ENCODE data around the gene SNPH. TPM values are rescaled to one million over a fixed set of nuclear protein-coding genes. Genes with fewer than 3 reads are reported as not detected.

Gene SNPH
- total and polyA plus RNA-seq, 7 donors, result 1.0 to 9.3 (median 3.7) TPM

DNA sequence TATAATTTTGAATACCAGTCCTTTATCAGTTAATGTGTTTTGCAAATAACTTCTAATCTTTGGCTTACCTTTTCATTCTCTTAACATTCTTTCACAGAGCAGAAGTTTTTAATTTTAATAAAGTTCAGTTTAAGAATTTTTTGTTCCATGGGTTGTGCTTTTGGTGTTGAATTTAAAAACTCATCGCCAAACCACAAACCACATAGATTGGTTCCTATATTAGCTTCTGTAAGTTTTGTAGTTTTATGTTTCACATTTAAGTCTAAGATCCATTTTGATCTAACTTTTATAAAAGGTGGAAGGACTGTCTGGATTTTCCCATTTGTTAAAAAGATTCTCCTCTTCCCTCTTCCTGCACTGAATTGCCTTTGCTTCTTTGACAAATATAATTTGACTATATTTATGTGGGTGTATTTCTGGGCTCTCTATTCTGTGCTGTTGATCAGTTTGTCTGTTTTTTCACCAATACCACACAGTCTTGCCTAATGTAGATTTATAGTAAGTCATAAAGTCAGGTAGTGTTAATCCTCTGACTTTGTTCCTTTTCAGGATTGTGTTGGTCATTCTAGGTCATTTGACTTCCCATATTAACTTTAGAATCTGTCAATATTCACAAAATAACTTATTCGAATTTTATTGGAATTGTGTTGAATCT, 80.3 kb downstream of the SNPH start:
- no peaks in the 10 kb centered on the region for H3K9me3 ChIP-seq
- H3K27ac ChIP-seq, result no peak overlapping the region
- no peaks in the 10 kb centered on the region for H3K27me3 ChIP-seq (ENCODE audit: insufficient read depth in 3 of 3, low read length in 2 of 3)
- DNase-seq (no peak), ATAC-seq (no peak)
- intact Hi-C loops (cut with DNase I), result no loop called here
- peaks cover 0 to 8% of the 10 kb centered on the region in 2 donors for H3K36me3 ChIP-seq (ENCODE audit: insufficient read depth in 1 of 2, low read depth in 1 of 2)
- TF ChIP-seq CTCF (IDR thresholded peaks at IDR 0.05), result no peak
- no peak overlapping the region for H3K4me3 ChIP-seq
- 91 to 98% (median 94%) methylated on average over 2 of the region's 2 CpGs for WGBS, 3 donors
- peaks cover 5% of the 10 kb centered on the region for H3K4me1 ChIP-seq

GRCh38 chr20:1353956-1354355, 87.9 kb downstream of the SNPH start:
- H3K4me1 ChIP-seq, result no peaks in the 10 kb centered on the region
- H3K27ac ChIP-seq, result no peak overlapping the region
- H3K9me3 ChIP-seq, result no peaks in the 10 kb centered on the region
- no peaks in the 10 kb centered on the region for H3K27me3 ChIP-seq (ENCODE audit: insufficient read depth in 3 of 3, low read length in 2 of 3)
- no peak for DNase-seq
- ATAC-seq, result no peak
- no peak for TF ChIP-seq CTCF (IDR thresholded peaks at IDR 0.05)
- intact Hi-C loops (cut with DNase I), result no loop called here
- no peak overlapping the region for H3K4me3 ChIP-seq
- peaks cover 0 to 20% of the 10 kb centered on the region in 2 donors for H3K36me3 ChIP-seq (ENCODE audit: insufficient read depth in 1 of 2, low read depth in 1 of 2)

- ATAC-seq (no peak), DNase-seq (no peak)
- intact Hi-C loops (cut with DNase I), result no loop called here
- no peak overlapping the region for H3K27ac ChIP-seq
- TF ChIP-seq CTCF (IDR thresholded peaks at IDR 0.05), result no peak
- peaks cover 0 to 22% of the 10 kb centered on the region in 2 donors for H3K36me3 ChIP-seq (ENCODE audit: insufficient read depth in 1 of 2, low read depth in 1 of 2)
- no peaks in the 10 kb centered on the region for H3K9me3 ChIP-seq
- no peaks in the 10 kb centered on the region for H3K27me3 ChIP-seq (ENCODE audit: insufficient read depth in 3 of 3, low read length in 2 of 3)
- H3K4me3 ChIP-seq, result no peak overlapping the region
- WGBS, 3 donors, result 94 to 96% (median 95%) methylated on average over 9 of the region's 9 CpGs
- no peaks in the 10 kb centered on the region for H3K4me1 ChIP-seq
These were observed 92.0 kb downstream of the SNPH start for GRCh38 chr20:1357921-1358671.

Other genes starting within 250 kb of the SNPH start
- 100 to 1,000 TPM; 137 to 159 (median 144) TPM for gene PSMF1, start 147.7 kb upstream of the SNPH start, total RNA-seq
- gene PSMF1, start 147.7 kb upstream of the SNPH start, polyA plus RNA-seq, result 100 to 1,000 TPM in 1 of 3 donors, 10 to 100 TPM in 2; 81.0 to 129 (median 89.8) TPM
- gene TMEM74B, start 81.3 kb upstream of the SNPH start, total RNA-seq, result 1 to 10 TPM in 1 of 4 donors, under 1 TPM in 3; 0.22 to 2.1 (median 0.57) TPM
- gene TMEM74B, start 81.3 kb upstream of the SNPH start, polyA plus RNA-seq, result 1 to 10 TPM in 1 of 3 donors, under 1 TPM in 2; 0.53 to 1.1 (median 0.67) TPM
- under 1 TPM in 3 of 4 donors, not detected in 1; 0.15 to 0.32 (median 0.24) TPM for gene C20orf202, start 62.8 kb upstream of the SNPH start, total RNA-seq
- under 1 TPM; 0.05 to 0.10 (median 0.09) TPM for gene C20orf202, start 62.8 kb upstream of the SNPH start, polyA plus RNA-seq
- gene RAD21L1, start 40.2 kb upstream of the SNPH start, total RNA-seq, result not detected
- not detected for gene RAD21L1, start 40.2 kb upstream of the SNPH start, polyA plus RNA-seq
- 1 to 10 TPM; 1.6 to 3.2 (median 1.9) TPM for gene SDCBP2, start 62.8 kb downstream of the SNPH start, total RNA-seq
- 10 to 100 TPM in 1 of 3 donors, 1 to 10 TPM in 2; 1.9 to 10.5 (median 2.2) TPM for gene SDCBP2, start 62.8 kb downstream of the SNPH start, polyA plus RNA-seq
- gene FKBP1A, start 126.8 kb downstream of the SNPH start, total RNA-seq, result 100 to 1,000 TPM in 2 of 4 donors, 10 to 100 TPM in 2; 78.4 to 166 (median 98.2) TPM
- 100 to 1,000 TPM in 2 of 3 donors, 10 to 100 TPM in 1; 86.8 to 503 (median 141) TPM for gene FKBP1A, start 126.8 kb downstream of the SNPH start, polyA plus RNA-seq
- 100 to 1,000 TPM in 3 of 4 donors, 10 to 100 TPM in 1; 99.9 to 135 (median 118) TPM for gene NSFL1C, start 200.6 kb downstream of the SNPH start, total RNA-seq
- 100 to 1,000 TPM in 2 of 3 donors, 10 to 100 TPM in 1; 82.8 to 126 (median 107) TPM for gene NSFL1C, start 200.6 kb downstream of the SNPH start, polyA plus RNA-seq
- gene SIRPB2, start 225.1 kb downstream of the SNPH start, total RNA-seq, result 1 to 10 TPM; 1.1 to 1.8 (median 1.1) TPM
- under 1 TPM; 0.18 to 0.39 (median 0.27) TPM for gene SIRPB2, start 225.1 kb downstream of the SNPH start, polyA plus RNA-seq